ENCODE results near the gene MRAP.
"Not testable (repeated sequence)": the region's sequence is repeated elsewhere in the genome, so short reads cannot be mapped to it uniquely, and the experiment has no call there.

MRAP gene

DNA sequence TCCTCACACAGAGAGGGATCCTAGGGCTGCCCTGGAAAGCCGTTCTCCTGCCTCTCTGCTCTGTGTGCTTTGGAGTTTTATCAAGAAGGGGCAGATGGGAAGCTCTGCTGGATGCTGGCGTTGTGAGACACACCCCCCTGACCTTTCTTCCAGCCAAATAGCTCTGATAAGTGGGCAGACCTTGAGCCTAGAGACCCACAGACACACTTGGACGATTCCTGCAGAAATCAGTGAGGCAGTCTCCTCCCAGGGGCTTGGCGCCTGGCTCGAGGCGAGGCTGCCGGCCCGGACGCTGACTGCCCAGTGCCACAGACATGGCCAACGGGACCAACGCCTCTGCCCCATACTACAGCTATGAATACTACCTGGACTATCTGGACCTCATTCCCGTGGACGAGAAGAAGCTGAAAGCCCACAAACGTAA is at the start of gene MRAP:
MRAP (plus strand) TSS at position 198 of the 424 bp plus-strand sequence; CDS start at position 315, 117 bp downstream.
- no peak for DNase-seq (ENCODE audit: low spot score)

DNA sequence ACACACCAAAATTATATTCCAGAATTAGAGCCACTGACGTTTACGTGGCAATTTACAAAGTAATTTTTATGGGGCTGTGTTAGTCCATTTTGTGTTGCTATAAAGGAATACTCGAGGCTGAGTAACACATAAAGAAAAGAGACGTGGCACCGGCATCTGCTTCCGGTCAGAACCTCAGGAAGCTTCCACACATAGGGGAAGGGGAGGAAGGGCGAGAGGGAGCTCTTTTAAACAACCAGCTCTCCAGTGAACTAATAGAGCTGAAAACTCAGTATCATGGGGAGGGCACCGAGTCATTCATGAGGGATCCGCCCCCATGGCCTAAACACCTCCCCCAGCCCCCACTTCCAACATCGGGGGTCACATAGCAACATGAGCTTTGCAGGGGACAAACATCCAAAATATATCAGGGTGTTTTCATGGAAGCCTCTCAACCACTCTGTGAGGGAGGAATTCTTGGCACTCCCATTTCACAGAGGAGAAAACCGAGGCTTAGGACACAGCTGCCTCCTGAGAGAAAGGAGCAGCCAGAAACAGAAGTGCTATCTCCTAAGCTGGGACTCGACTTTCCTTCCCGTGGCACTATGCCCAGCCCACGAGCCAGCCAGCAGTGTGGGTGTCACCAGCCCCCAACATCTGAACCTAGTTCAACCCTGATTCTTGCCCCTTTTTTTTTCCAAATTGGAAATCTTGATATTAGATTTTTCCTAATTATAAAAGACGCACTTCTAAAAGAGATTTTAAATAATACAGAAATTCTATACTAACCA is 49.0 kb upstream of the MRAP start:
- no peak for DNase-seq (ENCODE audit: low spot score)

- no peak for DNase-seq (ENCODE audit: low spot score)
Measured at GRCh38 chr21:32252136-32252535, 46.5 kb upstream of the MRAP start.

DNA sequence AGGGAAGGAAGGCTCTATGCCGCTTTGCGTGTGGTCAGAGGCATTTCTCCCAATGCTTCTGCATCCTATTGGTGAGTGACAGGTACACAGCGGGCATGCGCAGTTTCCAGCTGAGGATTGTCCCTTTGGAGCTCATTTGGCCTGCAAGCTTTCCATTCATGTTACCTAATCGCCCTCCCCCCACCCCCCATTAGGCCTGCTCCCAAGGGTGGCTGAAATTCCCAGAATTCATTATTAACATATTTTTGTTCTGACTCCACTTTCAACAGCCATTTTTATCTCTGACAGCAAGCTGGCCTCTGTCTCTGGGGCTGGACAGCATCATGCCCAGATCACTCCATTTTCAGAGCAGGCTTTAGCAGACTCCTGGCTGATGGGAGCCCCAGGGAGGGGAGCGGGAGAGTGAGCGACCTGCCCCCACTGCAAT is 45.4 kb upstream of the MRAP start:
- DNase-seq (ENCODE audit: low spot score): peak; percentile 80

GRCh38 chr21:32256251-32256650 is 42.4 kb upstream of the MRAP start:
- DNase-seq (ENCODE audit: low spot score): no peak

DNA sequence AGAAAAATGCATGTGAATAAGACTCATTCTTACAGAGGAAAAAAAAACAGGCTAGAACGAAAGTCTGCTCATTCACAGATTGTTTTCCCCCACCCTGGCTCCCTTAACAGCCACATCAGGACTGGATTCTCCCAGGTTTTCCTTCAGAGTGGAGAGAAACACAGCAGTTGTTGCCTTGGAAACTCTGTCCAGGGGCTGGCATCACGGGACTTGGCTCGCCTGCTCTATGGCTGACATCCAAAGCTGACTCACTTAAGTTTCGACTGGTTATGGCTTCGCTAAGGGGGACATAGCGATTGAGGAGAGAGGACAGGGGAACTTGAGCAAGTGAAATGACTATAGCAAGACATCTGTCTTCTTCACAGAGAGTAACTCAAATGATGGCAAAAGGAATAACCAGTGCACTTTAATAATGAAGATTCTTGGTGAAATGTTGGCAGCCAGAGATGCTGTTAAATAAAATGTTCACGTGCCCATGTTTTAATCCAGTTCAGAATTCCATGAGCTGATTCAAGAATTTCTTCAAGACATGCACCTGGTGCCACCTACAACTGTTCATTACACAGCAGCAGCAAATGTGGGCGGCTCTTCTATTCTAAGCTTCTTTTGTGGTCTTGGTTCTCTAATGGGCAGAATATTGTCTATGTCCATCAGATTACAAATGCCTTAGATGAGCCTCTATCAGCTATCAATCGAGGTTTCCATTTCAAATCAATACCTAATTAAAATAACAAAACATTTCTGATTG is 41.6 kb upstream of the MRAP start:
- DNase-seq (ENCODE audit: low spot score): peak; percentile 95

- peak; percentile 85 for DNase-seq (ENCODE audit: low spot score)
Measured at GRCh38 chr21:32257962-32258785, 40.5 kb upstream of the MRAP start.

GRCh38 chr21:32258786-32259048 is 39.9 kb upstream of the MRAP start:
- not testable (repeated sequence) for DNase-seq (ENCODE audit: low spot score)

GRCh38 chr21:32260130-32260529 is 38.5 kb upstream of the MRAP start:
- DNase-seq (ENCODE audit: low spot score): no peak

DNA sequence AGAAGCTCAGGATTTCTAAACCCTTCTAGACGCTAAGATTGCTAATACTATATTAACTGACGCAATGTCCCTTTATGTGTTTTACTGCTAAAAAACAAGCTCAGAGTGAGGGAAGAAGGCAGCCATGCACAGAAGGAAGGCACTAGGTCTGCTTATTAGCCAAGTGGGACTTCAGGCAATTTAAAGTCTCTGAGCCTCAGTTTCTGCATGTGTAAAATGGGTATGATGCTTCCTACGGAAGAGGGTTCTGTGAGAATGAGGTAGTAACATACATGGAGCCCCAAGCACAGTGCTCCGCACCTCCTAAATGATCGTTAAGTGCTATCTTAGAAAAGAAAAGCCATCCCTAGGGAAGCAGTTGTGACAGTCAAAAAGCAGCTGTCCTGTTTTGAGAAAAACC is 36.7 kb upstream of the MRAP start:
- no peak for DNase-seq (ENCODE audit: low spot score)

GRCh38 chr21:32265321-32265720 is 33.3 kb upstream of the MRAP start:
- DNase-seq (ENCODE audit: low spot score): not testable (repeated sequence)

DNA sequence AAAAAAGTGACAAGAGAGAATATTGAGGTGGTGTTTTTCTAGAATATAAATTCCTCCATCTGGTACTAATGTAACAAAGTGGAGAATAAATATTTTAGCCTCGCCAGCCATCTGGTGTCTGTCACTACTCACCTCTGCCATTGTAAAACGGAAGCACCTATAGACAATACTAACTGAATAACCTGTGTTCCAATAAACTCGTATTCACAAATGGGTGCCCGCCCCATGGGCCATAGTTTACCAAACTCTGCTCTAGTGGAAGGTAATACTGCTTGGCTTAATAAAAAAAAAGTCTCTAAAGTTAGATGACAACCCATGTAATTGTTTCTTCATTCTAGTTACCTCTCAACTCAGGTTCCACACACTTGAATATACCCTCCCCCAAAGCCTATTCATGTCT is 27.9 kb upstream of the MRAP start:
- no peak for DNase-seq (ENCODE audit: low spot score)

DNA sequence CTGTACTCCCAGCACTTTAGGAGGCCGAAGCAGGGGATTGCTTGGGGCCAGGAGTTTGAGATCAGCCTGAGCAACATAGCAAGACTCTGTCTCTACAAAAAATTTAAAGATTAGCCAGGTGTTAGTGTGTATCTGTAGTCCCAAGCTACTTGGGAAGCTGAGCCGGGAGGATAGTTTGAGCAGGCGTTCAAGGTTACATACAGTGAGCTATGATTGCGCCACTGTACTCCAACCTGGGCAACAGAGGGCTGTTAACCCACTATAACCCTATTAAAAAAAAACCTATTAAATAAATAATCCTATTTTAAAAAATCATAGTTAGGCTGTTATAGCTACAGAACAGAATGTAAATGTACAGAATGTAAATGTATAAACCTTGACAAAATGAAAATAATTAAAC is 22.0 kb upstream of the MRAP start:
- no peak for DNase-seq (ENCODE audit: low spot score)

DNA sequence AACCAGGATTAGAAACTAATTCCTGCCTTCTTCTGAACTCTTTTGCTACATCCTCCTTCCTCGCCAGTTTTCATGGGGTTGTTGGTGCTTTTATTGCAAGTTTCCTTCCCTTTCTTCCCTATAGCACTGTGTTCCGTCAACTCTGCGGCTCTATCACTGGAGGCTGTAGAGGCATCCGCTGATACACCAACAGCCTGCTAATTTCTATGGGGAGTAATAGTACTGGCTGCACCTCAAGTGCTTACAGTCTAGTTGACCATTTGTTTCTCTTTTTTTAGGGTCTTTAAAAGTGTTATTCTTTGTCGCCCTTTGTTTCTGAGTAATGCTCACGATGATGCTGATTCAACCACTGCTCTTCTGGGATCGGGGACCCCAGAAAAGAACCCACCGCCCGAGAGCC is 20.6 kb upstream of the MRAP start:
- DNase-seq (ENCODE audit: low spot score): no peak

GRCh38 chr21:32278518-32279376 is 19.9 kb upstream of the MRAP start, which contains the start of gene MIS18A:
Gene MIS18A, minus strand, starts transcription at chr21:32279049. Its CDS starts 35 bp downstream, at chr21:32279014.
- peak; percentile 99 for DNase-seq (ENCODE audit: low spot score)

GRCh38 chr21:32279377-32279680 is 19.3 kb upstream of the MRAP start:
- DNase-seq (ENCODE audit: low spot score): no peak

DNA sequence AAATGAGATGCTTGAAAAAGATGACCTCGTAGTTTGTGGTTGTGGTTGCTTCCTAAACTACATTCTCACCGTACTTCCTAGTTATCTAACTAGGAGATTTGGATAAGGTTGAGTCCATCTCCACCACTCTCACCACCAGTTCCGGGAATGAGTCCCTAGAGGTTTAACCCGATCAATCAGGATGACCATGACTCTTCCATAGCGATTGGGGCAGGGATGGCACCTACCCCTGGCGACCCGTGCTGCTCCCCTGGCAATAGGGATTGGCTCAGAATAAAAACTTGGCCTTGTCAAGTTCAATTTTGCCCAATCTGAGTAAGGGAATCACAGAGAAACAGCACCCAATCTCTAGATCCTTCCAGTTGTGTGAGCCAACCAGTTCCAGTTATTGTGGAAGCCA is 17.1 kb upstream of the MRAP start:
- no peak for DNase-seq (ENCODE audit: low spot score)

DNA sequence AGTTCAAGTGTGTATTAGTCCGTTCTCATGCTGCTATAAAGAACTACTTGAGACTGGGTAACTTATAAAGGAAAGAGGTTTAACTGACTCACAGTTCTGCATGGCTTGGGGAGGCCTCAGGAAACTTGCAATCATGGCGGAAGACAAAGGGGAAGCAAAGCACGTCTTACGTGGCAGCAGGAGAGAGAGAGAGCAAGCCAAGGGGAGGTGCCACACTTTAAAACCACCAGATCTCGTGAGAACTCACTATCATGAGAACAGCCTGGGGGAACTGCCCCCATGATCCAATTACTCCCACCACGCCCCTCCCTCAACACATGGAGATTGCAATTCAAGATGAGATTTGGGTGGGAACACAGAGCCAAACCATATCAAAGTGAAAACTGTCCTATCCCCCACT is 15.7 kb upstream of the MRAP start:
- no peak for DNase-seq (ENCODE audit: low spot score)

- DNase-seq (ENCODE audit: low spot score): no peak
Measured at GRCh38 chr21:32285476-32285875, 13.2 kb upstream of the MRAP start.

DNA sequence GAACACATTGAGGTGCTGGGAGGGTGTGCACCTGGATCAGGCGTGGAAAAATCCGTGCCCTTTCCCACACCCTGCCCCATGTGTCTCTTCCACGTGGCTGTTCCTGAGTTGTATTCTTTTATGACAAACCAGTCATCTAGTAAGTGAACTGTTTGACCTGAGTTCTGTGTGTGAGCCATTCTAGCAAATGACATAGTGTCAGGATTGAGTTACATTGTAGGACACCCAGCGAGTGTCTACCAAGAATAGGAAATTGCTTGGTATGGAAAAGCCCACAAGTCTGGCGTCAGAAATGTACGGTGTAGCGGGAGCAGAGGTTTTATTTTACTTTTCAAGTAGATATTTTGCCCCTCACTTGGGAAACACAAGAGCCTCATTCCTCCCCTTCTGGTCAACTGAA is 1.2 kb upstream of the MRAP start:
- no peak for DNase-seq (ENCODE audit: low spot score)

DNA sequence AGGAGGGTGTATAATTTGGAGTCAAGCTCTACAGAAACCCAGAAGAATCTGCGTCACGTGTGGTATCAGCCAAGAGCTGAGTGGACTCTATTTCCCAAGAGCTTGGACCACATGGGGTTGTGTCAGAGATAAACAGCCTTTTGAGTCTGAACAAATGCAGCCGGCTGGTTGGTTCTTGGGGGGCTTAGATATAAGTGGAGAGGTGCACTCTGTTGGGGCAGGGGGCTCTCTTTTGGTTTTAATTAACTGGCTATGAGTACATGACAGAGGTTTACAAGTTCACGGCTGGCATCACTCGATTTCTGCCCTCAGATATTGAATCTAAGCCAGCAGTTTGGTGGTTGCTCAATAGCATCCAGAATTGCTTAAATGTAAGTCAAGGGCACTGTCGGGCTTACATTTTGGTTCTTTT is 501 bp upstream of the MRAP start:
- DNase-seq (ENCODE audit: low spot score): peak; percentile 19

GRCh38 chr21:32299695-32300094 is 1.0 kb downstream of the MRAP start:
- no peak for DNase-seq (ENCODE audit: low spot score)

Measured in AG08395 (cell line).